ENCODE data around the gene CNOT2. TPM values are rescaled to one million over a fixed set of nuclear protein-coding genes. Genes with fewer than 3 reads are reported as not detected.

CNOT2 gene
- total RNA-seq, 3 donors from 2014 or later: 80.3 to 86.2 (median 81.0) TPM

GRCh38 chr12:70245458-70245857, 2.2 kb downstream of the CNOT2 start:
- no peaks in the 10 kb centered on the region for H3K9me3 ChIP-seq
- DNase-seq: no peak
- intact Hi-C loops (cut with DNase I, micrococcal nuclease): loop anchor here in 1 of 2 donors (10.0 kb wide), 1 partner anchor 119 kb away; the partner anchor contains the start of gene KCNMB4
- TF ChIP-seq CTCF (IDR thresholded peaks at IDR 0.05): no peak
- H3K36me3 ChIP-seq (ENCODE audit: low read depth): no peaks in the 10 kb centered on the region
- ATAC-seq: no peak
- H3K4me3 ChIP-seq: no peak overlapping the region
- H3K4me1 ChIP-seq (ENCODE audit: low read depth): peaks cover 55% of the 10 kb centered on the region

- Histone ChIP-seq H3K36me3 (ENCODE audit: low read depth) (no peaks in the 10 kb centered on the region), H3K9me3 (no peaks in the 10 kb centered on the region), H3K4me1 (ENCODE audit: low read depth) (peaks cover 54% of the 10 kb centered on the region), H3K4me3 (no peak overlapping the region)
- ATAC-seq: no peak
- DNase-seq: no peak
- intact Hi-C loops (cut with DNase I, micrococcal nuclease): loop anchor here in 1 of 2 donors (10.0 kb wide), 1 partner anchor 118 kb away; the partner anchor contains the start of gene KCNMB4
- no peak for TF ChIP-seq CTCF (IDR thresholded peaks at IDR 0.05)
Observed at GRCh38 chr12:70246580-70246979, 3.3 kb downstream of the CNOT2 start.

- H3K4me3 ChIP-seq: no peak overlapping the region
- intact Hi-C loops (cut with DNase I, micrococcal nuclease): loop anchor here in 1 of 2 donors (10.0 kb wide), 1 partner anchor 117 kb away; the partner anchor contains the start of gene KCNMB4
Observed at GRCh38 chr12:70247653-70248199, 4.5 kb downstream of the CNOT2 start.

GRCh38 chr12:70248876-70249275, 5.6 kb downstream of the CNOT2 start:
- no peak for ATAC-seq
- no peak for DNase-seq
- no peaks in the 10 kb centered on the region for H3K36me3 ChIP-seq (ENCODE audit: low read depth)
- intact Hi-C loops (cut with DNase I, micrococcal nuclease): loop anchor here in 1 of 2 donors (10.0 kb wide), 1 partner anchor 116 kb away; the partner anchor contains the start of gene KCNMB4
- H3K9me3 ChIP-seq: no peaks in the 10 kb centered on the region
- H3K4me3 ChIP-seq: no peak overlapping the region
- peaks cover 49% of the 10 kb centered on the region for H3K4me1 ChIP-seq (ENCODE audit: low read depth)
- TF ChIP-seq CTCF (IDR thresholded peaks at IDR 0.05): no peak

More at GRCh38 chr12:70247653-70248199, 4.5 kb downstream of the CNOT2 start:
- no peak for ATAC-seq
- no peak for DNase-seq
- Histone ChIP-seq H3K9me3 (no peaks in the 10 kb centered on the region), H3K36me3 (ENCODE audit: low read depth) (no peaks in the 10 kb centered on the region), H3K4me1 (ENCODE audit: low read depth) (peaks cover 49% of the 10 kb centered on the region)
- TF ChIP-seq CTCF (IDR thresholded peaks at IDR 0.05): no peak

DNA sequence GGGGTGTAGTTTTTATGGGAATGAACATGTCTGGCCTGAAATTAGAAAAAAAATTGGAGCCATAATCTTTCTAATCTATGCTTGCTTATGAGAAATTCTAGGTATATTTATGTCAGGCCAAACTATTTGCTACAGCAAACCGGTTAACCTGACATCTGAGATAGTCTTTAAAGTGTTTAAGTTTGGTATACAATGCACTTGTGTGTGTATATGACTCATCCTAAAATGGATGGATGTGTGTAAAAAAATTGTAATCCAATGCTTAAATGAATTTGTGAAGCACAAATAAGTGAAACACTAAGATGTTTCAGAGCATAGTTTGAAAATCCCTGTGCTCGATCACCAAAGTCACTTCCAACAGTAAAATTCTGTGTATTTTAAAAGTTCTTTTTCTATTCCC, 6.7 kb downstream of the CNOT2 start:
- intact Hi-C loops (cut with DNase I, micrococcal nuclease): loop anchor here in 1 of 2 donors (10.0 kb wide), 1 partner anchor 115 kb away; the partner anchor contains the start of gene KCNMB4
- peaks cover 42% of the 10 kb centered on the region for H3K4me1 ChIP-seq (ENCODE audit: low read depth)
- DNase-seq: no peak
- H3K36me3 ChIP-seq (ENCODE audit: low read depth): no peaks in the 10 kb centered on the region
- no peak for TF ChIP-seq CTCF (IDR thresholded peaks at IDR 0.05)
- H3K4me3 ChIP-seq: no peak overlapping the region
- H3K9me3 ChIP-seq: no peaks in the 10 kb centered on the region
- no peak for ATAC-seq

All from mucosa of descending colon (tissue), 3 donors.